Common myeloid progenitor, CD34-positive (primary cell): ENCODE data around the gene TMEM109.
A peak's percentile ranks its signal among the peaks of the same experiment; 100 is the strongest.

Source experiments
- CTCF ChIA-PET: fragments of 350-600 bp; sonication (Branson Sonifier 250); formaldehyde crosslinking; loops from one replicate; lab custom pipeline; 2021; ENCODE audit warnings: antibody characterized with exemption; lab: Charles Lee
- POLR2A ChIA-PET: fragments of 350-600 bp; sonication (Branson Sonifier 250); formaldehyde crosslinking; loops from one replicate; lab custom pipeline; 2021; ENCODE audit warnings: antibody characterized with exemption; lab: Charles Lee
- DNase-seq, 3 donors: peaks; one replicate each; pipeline versions ENCODE4 v3.0.0 to v3.0.0-alpha.2; 2013
- H3K27ac ChIP-seq, 2 experiments: 1 replicate in 1 of 2; 2 replicates in 1 of 2; pipeline ENCODE4 v1.7.0; 2013; ENCODE audit warnings: inconsistent platforms in 2 of 2, low read length in 2 of 2, mild to moderate bottlenecking in 2 of 2, low read depth in 1 of 2, moderate library complexity in 1 of 2; ENCODE audit not compliant: severe bottlenecking in 2 of 2, insufficient read depth in 1 of 2, poor library complexity in 1 of 2
- H3K27me3 ChIP-seq, 5 experiments: replicated peaks in 2 of 5; 1 replicate in 3 of 5; 2 replicates in 2 of 5; pipeline versions ENCODE4 v1.6.1 to v1.7.0; 2013; ENCODE audit warnings: low read length in 4 of 5, mild to moderate bottlenecking in 2 of 5, moderate library complexity in 2 of 5, inconsistent platforms in 1 of 5; ENCODE audit not compliant: insufficient read depth in 5 of 5, control insufficient read depth in 4 of 5
- H3K36me3 ChIP-seq, 4 experiments: 1 replicate in 2 of 4; 2 replicates in 2 of 4; pipeline versions ENCODE4 v1.6.1 to v1.7.0; 2013; ENCODE audit warnings: low read length in 3 of 4, control low read depth in 1 of 4, mild to moderate bottlenecking in 1 of 4; ENCODE audit not compliant: control insufficient read depth in 4 of 4, insufficient read depth in 4 of 4
- H3K4me1 ChIP-seq, 4 experiments: 1 replicate in 3 of 4; 2 replicates in 1 of 4; pipeline versions ENCODE4 v1.6.1 to v1.7.1; 2013; ENCODE audit warnings: low read length in 3 of 4, mild to moderate bottlenecking in 3 of 4, control low read depth in 1 of 4, inconsistent platforms in 1 of 4, moderate library complexity in 1 of 4; ENCODE audit not compliant: control insufficient read depth in 4 of 4, insufficient read depth in 4 of 4; ENCODE audit errors: control extremely low read depth in 1 of 4
- H3K4me3 ChIP-seq, 7 experiments: 1 replicate in 4 of 7; 2 replicates in 3 of 7; pipeline versions ENCODE4 v1.5.1 to v1.7.0; 2013; ENCODE audit warnings: mild to moderate bottlenecking in 7 of 7, low read length in 6 of 7, moderate library complexity in 6 of 7, inconsistent platforms in 2 of 7, low read depth in 2 of 7, control low read depth in 1 of 7; ENCODE audit not compliant: insufficient read depth in 4 of 7, control insufficient read depth in 1 of 7; ENCODE audit errors: extremely low read depth in 1 of 7
- H3K9me3 ChIP-seq, 5 experiments: 1 replicate in 4 of 5; 2 replicates in 1 of 5; pipeline versions ENCODE4 v1.6.1 to v1.7.1; 2013; ENCODE audit warnings: low read length in 4 of 5, mild to moderate bottlenecking in 2 of 5, inconsistent platforms in 1 of 5, low read depth in 1 of 5, moderate library complexity in 1 of 5; ENCODE audit not compliant: control insufficient read depth in 4 of 5, insufficient read depth in 2 of 5; ENCODE audit errors: control extremely low read depth in 1 of 5
- WGBS: methylation state at CpG from one replicate; pipeline ENCODE4 v1.1.5; 2013; ENCODE audit not compliant: insufficient coverage; 5-methylcytosine and 5-hydroxymethylcytosine counted together

Gene TMEM109

DNA sequence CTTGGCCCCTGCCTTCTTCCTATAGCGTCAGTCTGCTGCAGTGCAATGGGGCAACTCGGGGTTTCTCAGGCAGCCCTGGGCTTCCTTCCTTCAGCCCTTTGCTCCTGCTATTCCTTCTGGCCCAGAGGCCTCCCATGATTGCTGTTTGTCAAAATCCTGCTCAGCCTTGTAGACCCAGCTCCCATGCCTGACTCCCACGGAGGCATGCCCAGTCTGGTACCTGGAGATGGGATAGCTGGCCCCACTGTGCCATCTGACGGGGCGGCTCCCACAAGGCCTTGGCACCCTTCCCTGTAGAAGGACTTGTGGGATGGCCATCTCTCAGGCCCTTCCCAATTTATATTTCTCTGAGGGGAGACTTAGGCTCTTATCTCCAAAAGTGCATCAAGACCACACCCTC lies 56.9 kb downstream of the TMEM109 start:
- Histone ChIP-seq H3K4me3 (no peak overlapping the region), H3K27me3 (peaks cover 0 to 1% (median 0%) of the 10 kb centered on the region in 5 experiments), H3K9me3 (peaks cover 0 to 8% (median 3%) of the 10 kb centered on the region in 5 experiments), H3K36me3 (no peaks in the 10 kb centered on the region), H3K27ac (no peak overlapping the region), H3K4me1 (peaks cover 0 to 20% (median 15%) of the 10 kb centered on the region in 4 experiments)
- POLR2A ChIA-PET = interaction anchor here (0.5 kb wide), 1 partner anchor 24 kb away, joined by 3 read pairs; no protein-coding TSS in a partner anchor
- CTCF ChIA-PET = interaction anchor here (0.7 to 2.7 kb wide), 12 partner anchors 9 to 218 kb away, joined by 3 to 18 read pairs (median 3); no protein-coding TSS in a partner anchor
- no peak for DNase-seq
- WGBS = 85% methylated on average over 5 of the region's 5 CpGs

DNA sequence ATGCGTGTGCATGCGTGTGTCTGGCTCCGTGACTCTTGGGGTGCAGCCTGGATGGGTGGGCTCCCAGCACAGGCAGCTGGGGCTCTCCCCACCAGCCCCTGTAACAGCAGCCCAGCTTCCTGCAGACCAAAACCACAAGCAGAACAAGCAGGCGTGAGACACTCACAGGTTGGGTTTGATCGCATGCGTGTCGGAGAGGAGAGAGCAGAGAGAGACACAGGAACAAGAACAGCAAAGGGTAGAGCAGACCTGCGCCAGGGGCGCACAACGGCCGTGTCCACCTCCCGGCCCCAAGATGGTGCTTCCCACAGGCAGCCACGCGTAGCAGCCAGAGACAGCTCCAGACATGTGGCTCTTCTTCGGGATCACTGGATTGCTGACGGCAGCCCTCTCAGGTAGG lies 57.6 kb downstream of the TMEM109 start, which contains the start of gene CD6:
CD6 (plus strand) TSS at position 161 of the 400 bp plus-strand sequence; CDS start at position 347, 186 bp downstream.
- ChIA-PET CTCF (interaction anchor here (0.7 to 2.7 kb wide), 10 partner anchors 10 to 217 kb away, joined by 3 to 18 read pairs (median 3); no protein-coding TSS in a partner anchor), POLR2A (interaction anchor here (0.5 kb wide), 1 partner anchor 25 kb away, joined by 3 read pairs; no protein-coding TSS in a partner anchor)
- Histone ChIP-seq H3K9me3 (peaks cover 0 to 8% (median 3%) of the 10 kb centered on the region in 5 experiments), H3K4me1 (peaks cover 0 to 20% (median 15%) of the 10 kb centered on the region in 4 experiments), H3K27ac (no peak within 1 kb of the TSS), H3K27me3 (no peaks in the 10 kb centered on the region), H3K4me3 (peak within 1 kb of the TSS in 2 of 7 experiments; percentile 9 to 19), H3K36me3 (no peaks in the 10 kb centered on the region)
- 28% methylated on average over 12 of the region's 16 CpGs for WGBS
- DNase-seq = peak in 2 of 3 donors; percentile 80 to 83

DNA sequence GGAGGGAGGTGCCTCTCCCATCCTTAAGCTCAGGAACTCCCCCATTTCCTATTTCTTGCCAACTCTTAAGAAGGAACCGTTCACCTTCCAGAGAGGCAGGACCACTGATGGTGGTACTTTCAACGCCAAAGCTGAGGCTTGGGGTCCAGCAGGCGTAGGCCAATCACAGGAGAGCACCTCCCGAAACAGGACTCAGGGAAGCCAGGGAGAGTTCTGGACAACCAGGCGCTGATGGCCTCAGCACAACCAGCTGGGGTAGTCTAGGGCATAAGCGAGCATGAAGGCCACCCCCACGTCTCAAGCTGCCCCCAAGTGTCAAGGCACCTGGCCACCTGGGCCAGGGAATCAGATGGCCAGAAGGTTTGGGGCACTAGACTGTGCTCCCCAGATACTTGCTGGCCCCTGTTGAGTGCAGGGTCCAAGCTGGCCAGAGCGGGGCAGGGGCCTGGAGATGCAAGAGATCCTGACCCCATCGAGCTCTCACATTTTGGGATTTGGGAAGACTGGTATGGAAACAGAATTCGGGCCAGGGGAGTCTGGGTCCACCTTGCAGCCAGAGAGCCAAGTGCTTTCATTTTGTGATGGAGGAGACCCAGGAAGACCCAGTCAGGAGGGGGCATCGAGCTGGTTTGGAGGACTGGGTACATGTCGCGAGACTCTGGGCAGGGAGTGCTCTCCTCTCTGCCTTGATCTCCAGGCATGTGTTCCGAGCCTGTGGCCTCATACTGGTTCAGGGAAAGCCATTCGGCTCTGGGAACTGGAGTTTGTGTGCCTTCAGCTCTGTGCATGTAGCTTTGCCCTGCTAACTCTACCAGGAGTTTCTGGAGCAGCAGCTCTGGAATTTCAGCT lies 58.4 kb downstream of the TMEM109 start:
- no peak for DNase-seq

More for the DNA sequence above, 58.4 kb downstream of the TMEM109 start:
- Histone ChIP-seq H3K27ac (no peak overlapping the region), H3K9me3 (peaks cover 0 to 8% (median 3%) of the 10 kb centered on the region in 5 experiments), H3K36me3 (no peaks in the 10 kb centered on the region), H3K4me1 (peaks cover 0 to 20% (median 15%) of the 10 kb centered on the region in 4 experiments), H3K27me3 (no peaks in the 10 kb centered on the region), H3K4me3 (no peak overlapping the region)
- POLR2A ChIA-PET = no interaction called here
- 86% methylated on average over 14 of the region's 15 CpGs for WGBS
- CTCF ChIA-PET = interaction anchor here (0.7 to 1.2 kb wide), 2 partner anchors 27 to 34 kb away, joined by 3 to 4 read pairs; no protein-coding TSS in a partner anchor
